ENCODE measurements around the gene PANK4.

- TF ChIP-seq CTCF (conservative IDR thresholded peaks at IDR 0.05) (no peak), EZH2 (IDR thresholded peaks at IDR 0.05; ENCODE audit: low read depth) (no peak)
Measured at GRCh38 chr1:2516946-2517345, 9.4 kb downstream of the PANK4 start.
